22Rv1 (cell line): ENCODE data around the gene VEGFA.

Experiments
- CTCF ChIP-seq: fragments of 450-650 bp; IDR thresholded peaks from 2 replicates; pipeline ENCODE4 v1.5.1; 2017; ENCODE audit warnings: mild to moderate bottlenecking
- ZFX ChIP-seq: fragments of 450-650 bp; IDR thresholded peaks from 2 replicates; pipeline ENCODE4 v1.6.1; 2017; ENCODE audit warnings: antibody characterized with exemption, borderline replicate concordance

GRCh38 chr6:43780941-43781928, 11.2 kb downstream of the VEGFA start:
- no peak for TF ChIP-seq CTCF
- TF ChIP-seq ZFX = no peak
